H1 (cell line): ENCODE results near the gene IQCK. TPM values are rescaled to one million over a fixed set of nuclear protein-coding genes. Genes with fewer than 3 reads are reported as not detected.

Source experiments
- CTCF ChIA-PET: fragments of 300-600 bp; sonication (Branson Sonifier 250); formaldehyde crosslinking; loops from one replicate; lab custom pipeline; 2021; ENCODE audit not compliant: partially characterized antibody; lab: Charles Lee
- POLR2A ChIA-PET: fragments of 300-600 bp; sonication (Branson Sonifier 250); formaldehyde crosslinking; loops from one replicate; lab custom pipeline; 2021; ENCODE audit warnings: inconsistent platforms; ENCODE audit not compliant: partially characterized antibody; lab: Charles Lee
- DNase-seq, 2 experiments: peaks; one replicate each; pipeline versions ENCODE4 v3.0.0 to v3.0.0-alpha.2; 2010 to 2022; ENCODE audit warnings: low spot score in 2 of 2, low read depth in 1 of 2, mixed read lengths in 1 of 2
- FAIRE-seq: peaks from 2 replicates; lab custom pipeline; 2011; peaks lifted over from hg19 to GRCh38; lab: Jason Lieb, UNC
- H2AFZ ChIP-seq: 2 replicates; pipeline ENCODE4 v1.8.1; 2012; ENCODE audit warnings: low read length, inconsistent platforms
- H2AK5ac ChIP-seq: 2 replicates; pipeline ENCODE4 v1.6.1; 2013; ENCODE audit warnings: low read depth, low read length
- H2BK120ac ChIP-seq: replicated peaks from 2 replicates; pipeline ENCODE3; 2013; ENCODE audit warnings: low read depth, low read length, inconsistent platforms
- H2BK12ac ChIP-seq: 2 replicates; pipeline ENCODE4 v1.6.1; 2013; ENCODE audit warnings: low read depth, low read length
- H2BK15ac ChIP-seq: 2 replicates; pipeline ENCODE4 v1.6.1; 2013; ENCODE audit warnings: low read length
- H2BK20ac ChIP-seq: 2 replicates; pipeline ENCODE4 v1.6.1; 2013; ENCODE audit warnings: low read length
- H2BK5ac ChIP-seq: 2 replicates; pipeline ENCODE4 v1.6.1; 2013; ENCODE audit warnings: low read depth, low read length
- H3K14ac ChIP-seq: 2 replicates; pipeline ENCODE4 v1.6.1; 2013; ENCODE audit warnings: inconsistent platforms; ENCODE audit not compliant: insufficient read length
- H3K18ac ChIP-seq: 2 replicates; pipeline ENCODE4 v1.6.1; 2013; ENCODE audit warnings: low read length; ENCODE audit errors: extremely low read depth
- H3K23ac ChIP-seq: 2 replicates; pipeline ENCODE4 v1.6.1; 2013; ENCODE audit warnings: inconsistent platforms; ENCODE audit not compliant: insufficient read length
- H3K23me2 ChIP-seq: 2 replicates; pipeline ENCODE4 v1.6.1; 2013; ENCODE audit warnings: low read depth, low read length
- H3K27ac ChIP-seq: 2 replicates; pipeline ENCODE4 v1.6.1; 2011; ENCODE audit warnings: low read depth, low read length, inconsistent platforms
- H3K27me3 ChIP-seq, 4 experiments: replicated peaks in 1 of 4; 1 replicate in 1 of 4; 2 replicates in 3 of 4; pipeline versions ENCODE4 v1.6.1 to v1.8.1; 2011 to 2013; ENCODE audit warnings: low read length in 3 of 4, mild to moderate bottlenecking in 3 of 4, inconsistent platforms in 2 of 4, mixed read lengths in 2 of 4, moderate library complexity in 1 of 4; ENCODE audit not compliant: control insufficient read depth in 3 of 4, insufficient read depth in 3 of 4; ENCODE audit errors: extremely low read depth in 1 of 4
- H3K36me3 ChIP-seq, 4 experiments: 2 replicates each; pipeline versions ENCODE4 v1.6.1 to v1.8.1; 2011 to 2013; ENCODE audit warnings: mild to moderate bottlenecking in 4 of 4, low read length in 3 of 4, moderate library complexity in 2 of 4, control low read depth in 1 of 4, inconsistent platforms in 1 of 4; ENCODE audit not compliant: insufficient read depth in 4 of 4, control insufficient read depth in 2 of 4
- H3K4ac ChIP-seq: replicated peaks from 2 replicates; pipeline ENCODE3; 2013; ENCODE audit warnings: low read length, low read depth, mixed read lengths, inconsistent platforms; ENCODE audit not compliant: insufficient read length
- H3K4me1 ChIP-seq, 4 experiments: replicated peaks in 1 of 4; 1 replicate in 1 of 4; 2 replicates in 3 of 4; pipeline versions ENCODE4 v1.6.1 to v1.8.1; 2011 to 2013; ENCODE audit warnings: low read length in 3 of 4, inconsistent platforms in 2 of 4, mixed read lengths in 1 of 4; ENCODE audit not compliant: insufficient read depth in 4 of 4, control insufficient read depth in 3 of 4
- H3K4me2 ChIP-seq, 2 experiments: 2 replicates each; pipeline versions ENCODE4 v1.6.1 to v1.8.1; 2011 to 2013; ENCODE audit warnings: low read depth in 2 of 2, low read length in 2 of 2, control low read depth in 1 of 2, inconsistent platforms in 1 of 2, mild to moderate bottlenecking in 1 of 2; ENCODE audit not compliant: insufficient read depth in 1 of 2
- H3K4me3 ChIP-seq, 4 experiments: fragments of 200-600, 300-600 bp in 1 of 4; sonication (generic), shearing (Covaris generic), sonication (Bioruptor Twin) in 1 of 4; 2 replicates each; pipeline versions ENCODE4 v1.5.1 to v1.8.1; 2011 to 2016; ENCODE audit warnings: low read length in 4 of 4, low read depth in 3 of 4, control low read depth in 2 of 4, inconsistent platforms in 2 of 4, mild to moderate bottlenecking in 2 of 4, mixed read lengths in 1 of 4, moderate library complexity in 1 of 4; ENCODE audit not compliant: insufficient read depth in 2 of 4; ENCODE audit errors: extremely low read depth in 1 of 4
- H3K56ac ChIP-seq: replicated peaks from 2 replicates; pipeline ENCODE3; 2013; ENCODE audit warnings: low read depth, mild to moderate bottlenecking, mixed read lengths, low read length, inconsistent platforms; ENCODE audit not compliant: insufficient read length
- H3K79me1 ChIP-seq: 2 replicates; pipeline ENCODE4 v1.6.1; 2013; ENCODE audit warnings: low read depth, low read length, control low read depth
- H3K79me2 ChIP-seq, 2 experiments: 2 replicates each; pipeline versions ENCODE4 v1.6.1 to v1.8.1; 2012 to 2013; ENCODE audit warnings: low read length in 2 of 2, mild to moderate bottlenecking in 2 of 2, inconsistent platforms in 1 of 2; ENCODE audit not compliant: insufficient read depth in 2 of 2, control insufficient read depth in 1 of 2
- H3K9ac ChIP-seq, 4 experiments: replicated peaks in 1 of 4; 1 replicate in 1 of 4; 2 replicates in 3 of 4; pipeline versions ENCODE4 v1.6.1 to v1.8.1; 2011 to 2013; ENCODE audit warnings: low read depth in 3 of 4, low read length in 3 of 4, control low read depth in 2 of 4, mild to moderate bottlenecking in 2 of 4, moderate library complexity in 2 of 4, inconsistent platforms in 1 of 4; ENCODE audit errors: extremely low read depth in 1 of 4
- H3K9me3 ChIP-seq, 2 experiments: 2 replicates each; pipeline versions ENCODE4 v1.6.1 to v1.8.1; 2012 to 2013; ENCODE audit warnings: mild to moderate bottlenecking in 2 of 2, moderate library complexity in 2 of 2, control low read depth in 1 of 2, inconsistent platforms in 1 of 2, low read depth in 1 of 2, low read length in 1 of 2, mixed read lengths in 1 of 2; ENCODE audit not compliant: insufficient read depth in 2 of 2
- H4K20me1 ChIP-seq, 2 experiments: replicated peaks in 1 of 2; 2 replicates each; pipeline versions ENCODE3 to v1.8.1; 2011 to 2013; ENCODE audit warnings: inconsistent platforms in 2 of 2, low read length in 2 of 2, mild to moderate bottlenecking in 1 of 2; ENCODE audit not compliant: insufficient read depth in 2 of 2, control insufficient read depth in 1 of 2
- H4K5ac ChIP-seq: 2 replicates; pipeline ENCODE4 v1.6.1; 2013; ENCODE audit warnings: low read length, low read depth, mixed read lengths, inconsistent platforms; ENCODE audit not compliant: insufficient read length
- H4K8ac ChIP-seq: 2 replicates; pipeline ENCODE4 v1.8.0; 2013; ENCODE audit warnings: mild to moderate bottlenecking, moderate library complexity, low read length, inconsistent platforms; ENCODE audit not compliant: insufficient read depth; ENCODE audit errors: extremely low read depth
- H4K91ac ChIP-seq: replicated peaks from 2 replicates; pipeline ENCODE3; 2013; ENCODE audit warnings: low read length, mixed read lengths, inconsistent platforms; ENCODE audit not compliant: insufficient read length
- BRCA1 ChIP-seq: IDR thresholded peaks from 2 replicates; pipeline ENCODE4 v1.6.1; 2012; ENCODE audit warnings: low read depth, low read length, improper control_type of control experiment
- GTF2F1 ChIP-seq: IDR thresholded peaks from 2 replicates; pipeline ENCODE4 v1.6.1; 2012; ENCODE audit warnings: low read depth, low read length, improper control_type of control experiment, borderline replicate concordance
- HDAC6 ChIP-seq: IDR thresholded peaks from one replicate; pipeline ENCODE4 v1.7.1; 2012; ENCODE audit warnings: low read depth, mild to moderate bottlenecking, inconsistent platforms, low read length, moderate library complexity
- POLR2AphosphoS5 ChIP-seq: IDR thresholded peaks from 2 replicates; pipeline ENCODE4 v1.6.1; 2011; ENCODE audit warnings: low read depth, low read length
- POU5F1 ChIP-seq: IDR thresholded peaks from 2 replicates; pipeline ENCODE4 v1.6.1; 2011; ENCODE audit warnings: low read depth, mild to moderate bottlenecking, low read length, moderate library complexity
- SRF ChIP-seq: IDR thresholded peaks from 2 replicates; pipeline ENCODE4 v1.6.1; 2011; ENCODE audit warnings: mild to moderate bottlenecking, low read depth, low read length, moderate library complexity
- TAF7 ChIP-seq: optimal IDR thresholded peaks from 2 replicates; pipeline ENCODE3; 2011; ENCODE audit warnings: low read depth, mild to moderate bottlenecking, inconsistent platforms, low read length, moderate library complexity, borderline replicate concordance
- WGBS, 2 experiments: shearing (Covaris generic) in 1 of 2; methylation state at CpG; one replicate each; pipeline versions ENCODE4 v1.1.6 to v1.1.7; 2013 to 2015; ENCODE audit warnings: low lambda C conversion rate in 2 of 2, mixed read lengths in 2 of 2, inconsistent platforms in 1 of 2, low coverage in 1 of 2, missing lambda C conversion rate in 1 of 2; ENCODE audit not compliant: insufficient replicate concordance in 2 of 2, insufficient coverage in 1 of 2, insufficient read length in 1 of 2; ENCODE audit errors: extremely low coverage in 1 of 2, missing lambda C conversion rate in 1 of 2; 5-methylcytosine and 5-hydroxymethylcytosine counted together
- polyA plus RNA-seq, 7 experiments: library from polyadenylated mRNA; depleted of rRNA in 3 of 7; stranded (reverse) in 5 of 7; unstranded in 2 of 7; fragments of >200 nt in 5 of 7; fragments of 200-250 nt in 2 of 7; gene quantifications; 1 replicate in 5 of 7; 2 replicates in 1 of 7; 4 replicates in 1 of 7; pipeline versions ENCODE4 v1.2.1 to v1.2.3, GENCODE V29; 2011 to 2013; ENCODE audit warnings: missing spikeins in 2 of 7, mixed read lengths in 2 of 7
- total RNA-seq: library from RNA; stranded (reverse); fragmentation: NEBNext Ultra II Directional; extraction: Animal tissue kit (Norgen Biotek cat#: 25700); gene quantifications from 2 replicates; pipeline ENCODE4 v1.2.1, GENCODE V29; 2021
- TF ChIP-seq, protein P1 (sequence below): IDR thresholded peaks from 2 replicates; pipeline ENCODE4 v1.6.1; 2011; ENCODE audit warnings: low read length, improper control_type of control experiment

IQCK gene
- total and polyA plus RNA-seq, 2 of the 8 experiments (the other 6 are each of a cell fraction or from before 2014, with no cell fraction given): 6.2 to 9.3 TPM

DNA sequence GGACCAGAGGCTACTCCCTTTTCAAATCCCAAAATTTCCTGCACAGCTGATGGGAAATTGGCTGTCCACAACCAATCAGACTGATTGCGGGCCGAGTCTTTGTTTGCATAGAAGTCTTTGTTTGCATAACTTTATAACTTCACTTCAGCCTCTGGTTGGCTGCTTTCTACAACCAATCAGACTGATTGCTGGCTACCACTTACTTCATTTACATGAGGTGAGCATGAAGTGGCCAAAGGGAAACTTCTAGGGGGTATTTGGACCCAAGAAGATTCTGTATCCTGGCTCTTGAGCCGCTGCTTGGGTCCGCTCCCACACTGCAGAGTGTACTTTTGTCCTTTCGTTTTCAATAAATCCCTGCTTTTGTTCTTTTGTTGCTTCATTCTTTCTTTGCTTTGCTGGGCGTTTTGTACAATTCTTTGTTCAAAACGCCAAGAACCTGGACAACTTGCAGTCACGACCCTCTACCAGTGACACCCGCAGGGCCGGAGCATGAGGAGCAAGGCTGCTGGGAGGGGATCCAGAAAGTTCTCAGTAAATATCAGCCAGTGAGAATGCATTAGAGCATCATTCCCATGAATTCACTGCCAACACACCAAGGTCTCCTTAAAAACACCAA lies 67.5 kb downstream of the IQCK start:
- H2BK12ac ChIP-seq: no peak overlapping the region
- no peak overlapping the region for H3K4me2 ChIP-seq
- TF ChIP-seq BRCA1: no peak
- TF ChIP-seq, protein P1, sequence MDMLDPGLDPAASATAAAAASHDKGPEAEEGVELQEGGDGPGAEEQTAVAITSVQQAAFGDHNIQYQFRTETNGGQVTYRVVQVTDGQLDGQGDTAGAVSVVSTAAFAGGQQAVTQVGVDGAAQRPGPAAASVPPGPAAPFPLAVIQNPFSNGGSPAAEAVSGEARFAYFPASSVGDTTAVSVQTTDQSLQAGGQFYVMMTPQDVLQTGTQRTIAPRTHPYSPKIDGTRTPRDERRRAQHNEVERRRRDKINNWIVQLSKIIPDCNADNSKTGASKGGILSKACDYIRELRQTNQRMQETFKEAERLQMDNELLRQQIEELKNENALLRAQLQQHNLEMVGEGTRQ: no peak
- no peak for TF ChIP-seq GTF2F1
- no peak for TF ChIP-seq TAF7
- no peak for TF ChIP-seq POLR2AphosphoS5
- no peak for TF ChIP-seq SRF
- no peak for TF ChIP-seq HDAC6
- no peak for TF ChIP-seq POU5F1
- 80% methylated on average over 10 of the region's 10 CpGs; no CpG with 5 or more reads in 1 of the 2 experiments for WGBS, 2 experiments
- no peak overlapping the region for H3K4ac ChIP-seq
- no peaks in the 10 kb centered on the region for H3K9me3 ChIP-seq
- no peak for FAIRE-seq
- H2BK20ac ChIP-seq: no peak overlapping the region
- no peaks in the 10 kb centered on the region for H3K36me3 ChIP-seq
- H3K4me1 ChIP-seq: no peaks in the 10 kb centered on the region
- H4K8ac ChIP-seq: no peak overlapping the region
- H2BK15ac ChIP-seq: no peak overlapping the region
- no peak overlapping the region for H3K23ac ChIP-seq
- no peak overlapping the region for H2AK5ac ChIP-seq
- H3K56ac ChIP-seq: no peak overlapping the region
- no peak overlapping the region for H3K9ac ChIP-seq
- no peak overlapping the region for H3K18ac ChIP-seq
- H3K4me3 ChIP-seq: no peak overlapping the region
- H3K79me1 ChIP-seq: no peaks in the 10 kb centered on the region
- no peak overlapping the region for H2BK120ac ChIP-seq
- H3K23me2 ChIP-seq: no peaks in the 10 kb centered on the region
- no peaks in the 10 kb centered on the region for H3K79me2 ChIP-seq
- no peak overlapping the region for H3K27ac ChIP-seq
- no peaks in the 10 kb centered on the region for H4K20me1 ChIP-seq
- no peak overlapping the region for H2AFZ ChIP-seq
- no peak overlapping the region for H3K14ac ChIP-seq
- H4K5ac ChIP-seq: no peak overlapping the region
- no peak for DNase-seq
- no peak overlapping the region for H2BK5ac ChIP-seq
- H4K91ac ChIP-seq: no peak overlapping the region
- no peaks in the 10 kb centered on the region for H3K27me3 ChIP-seq
- ChIA-PET CTCF (interaction anchor here (0.5 kb wide), 1 partner anchor 39 kb away, joined by 4 read pairs; no protein-coding TSS in a partner anchor), POLR2A (interaction anchor here (1.0 kb wide), 1 partner anchor 67 kb away, joined by 3 read pairs; the partner anchor contains the start of genes IQCK and KNOP1)
